ENCODE data around the gene HBD.

Gene HBD

GRCh38 chr11:5204787-5205186 lies 29.5 kb downstream of the HBD start:
- no peak overlapping the region for H3K4me3 ChIP-seq (ENCODE audit: low read length)
- no peaks in the 10 kb centered on the region for H3K27me3 ChIP-seq (ENCODE audit: control insufficient read depth, insufficient read depth, low read length)
- no peaks in the 10 kb centered on the region for H3K9me3 ChIP-seq (ENCODE audit: control insufficient read depth, low read depth, low read length)
- peaks cover 4% of the 10 kb centered on the region for H3K4me1 ChIP-seq (ENCODE audit: control insufficient read depth, low read depth, low read length)
- H3K9ac ChIP-seq (ENCODE audit: low read length), result no peak overlapping the region
- H3K36me3 ChIP-seq (ENCODE audit: control insufficient read depth, low read depth, low read length), result no peaks in the 10 kb centered on the region
- H3K27ac ChIP-seq (ENCODE audit: low read length), result no peak overlapping the region

DNA sequence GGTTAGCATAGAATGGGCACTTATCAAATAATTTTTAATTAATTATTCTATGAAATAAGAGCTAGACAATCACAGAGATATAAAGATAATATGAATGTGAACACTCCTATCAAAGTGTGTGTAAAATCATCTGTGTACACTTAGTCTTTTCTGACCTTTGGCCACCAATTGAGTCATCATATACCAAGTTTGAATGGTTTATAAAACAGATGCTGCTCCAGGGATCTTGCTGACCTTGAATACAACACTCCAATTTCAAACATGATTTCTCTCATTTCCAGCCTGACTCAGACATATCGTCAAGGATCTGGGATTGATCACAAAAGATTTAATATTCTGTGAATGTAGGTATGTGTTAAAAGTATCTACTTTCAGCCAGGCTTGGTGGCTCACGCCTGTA lies 30.9 kb downstream of the HBD start:
- Histone ChIP-seq H3K27me3 (ENCODE audit: control insufficient read depth, insufficient read depth, low read length) (no peaks in the 10 kb centered on the region), H3K9ac (ENCODE audit: low read length) (no peak overlapping the region), H3K4me1 (ENCODE audit: control insufficient read depth, low read depth, low read length) (no peaks in the 10 kb centered on the region), H3K9me3 (ENCODE audit: control insufficient read depth, low read depth, low read length) (no peaks in the 10 kb centered on the region), H3K4me3 (ENCODE audit: low read length) (no peak overlapping the region), H3K36me3 (ENCODE audit: control insufficient read depth, low read depth, low read length) (no peaks in the 10 kb centered on the region), H3K27ac (ENCODE audit: low read length) (no peak overlapping the region)

DNA sequence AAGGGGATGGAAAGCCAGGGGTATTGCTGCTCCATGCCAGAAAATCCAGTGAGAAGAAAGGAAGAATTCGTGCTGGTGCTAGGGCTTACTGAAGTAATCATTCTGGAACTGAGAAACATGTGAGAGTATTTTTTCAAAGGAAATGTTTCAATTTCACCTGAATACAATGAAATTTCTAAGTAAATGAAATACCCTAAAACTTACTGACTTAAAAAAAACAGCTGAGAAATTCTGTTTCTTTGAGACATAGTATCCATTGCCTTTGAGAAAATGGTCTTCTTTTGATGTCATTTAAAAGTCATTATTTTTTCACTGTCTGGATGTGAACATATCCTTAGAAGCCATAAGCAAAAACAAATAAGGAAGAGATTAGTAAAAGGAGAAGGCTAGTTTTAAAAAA lies 33.7 kb downstream of the HBD start, which contains the start of gene OR51V1:
TSS of gene OR51V1 (minus strand) at position 101 of the 400 bp plus-strand sequence. CDS start at position 101, 0 bp downstream.
- Histone ChIP-seq H3K27ac (ENCODE audit: low read length) (no peak within 1 kb of the TSS), H3K36me3 (ENCODE audit: control insufficient read depth, low read depth, low read length) (no peaks in the 10 kb centered on the region), H3K27me3 (ENCODE audit: control insufficient read depth, insufficient read depth, low read length) (no peaks in the 10 kb centered on the region), H3K4me3 (ENCODE audit: low read length) (no peak within 1 kb of the TSS), H3K9me3 (ENCODE audit: control insufficient read depth, low read depth, low read length) (no peaks in the 10 kb centered on the region), H3K4me1 (ENCODE audit: control insufficient read depth, low read depth, low read length) (peaks cover 7% of the 10 kb centered on the region), H3K9ac (ENCODE audit: low read length) (no peak within 1 kb of the TSS)

- Histone ChIP-seq H3K27ac (ENCODE audit: low read length) (no peak overlapping the region), H3K9ac (ENCODE audit: low read length) (no peak overlapping the region), H3K36me3 (ENCODE audit: control insufficient read depth, low read depth, low read length) (no peaks in the 10 kb centered on the region)
Observed at GRCh38 chr11:5198285-5198684, 36.0 kb downstream of the HBD start.

DNA sequence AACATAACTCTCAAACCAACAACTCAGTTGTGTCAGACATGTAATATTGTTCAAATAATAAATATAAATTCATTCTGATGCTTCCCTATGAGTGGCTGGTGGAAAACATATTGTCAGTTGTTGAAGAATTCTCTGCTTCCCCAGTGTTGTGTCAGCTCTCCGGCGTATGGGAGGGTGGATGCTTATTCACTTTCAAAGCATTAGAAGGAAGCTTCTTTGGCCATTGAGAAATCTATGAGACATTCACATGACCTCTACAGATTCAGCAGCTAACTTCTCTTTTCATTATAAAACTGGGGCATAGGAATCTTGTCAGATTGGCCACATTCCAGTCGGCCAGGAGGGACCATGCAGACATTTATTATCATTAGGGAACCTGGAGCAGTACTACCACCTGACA lies 36.7 kb downstream of the HBD start:
- Histone ChIP-seq H3K9ac (ENCODE audit: low read length) (no peak overlapping the region), H3K27me3 (ENCODE audit: control insufficient read depth, insufficient read depth, low read length) (no peaks in the 10 kb centered on the region), H3K27ac (ENCODE audit: low read length) (no peak overlapping the region), H3K36me3 (ENCODE audit: control insufficient read depth, low read depth, low read length) (no peaks in the 10 kb centered on the region), H3K9me3 (ENCODE audit: control insufficient read depth, low read depth, low read length) (no peaks in the 10 kb centered on the region), H3K4me3 (ENCODE audit: low read length) (no peak overlapping the region), H3K4me1 (ENCODE audit: control insufficient read depth, low read depth, low read length) (peaks cover 7% of the 10 kb centered on the region)

More at GRCh38 chr11:5198285-5198684, 36.0 kb downstream of the HBD start:
- Histone ChIP-seq H3K4me3 (ENCODE audit: low read length) (no peak overlapping the region), H3K4me1 (ENCODE audit: control insufficient read depth, low read depth, low read length) (peaks cover 7% of the 10 kb centered on the region), H3K27me3 (ENCODE audit: control insufficient read depth, insufficient read depth, low read length) (no peaks in the 10 kb centered on the region), H3K9me3 (ENCODE audit: control insufficient read depth, low read depth, low read length) (no peaks in the 10 kb centered on the region)

DNA sequence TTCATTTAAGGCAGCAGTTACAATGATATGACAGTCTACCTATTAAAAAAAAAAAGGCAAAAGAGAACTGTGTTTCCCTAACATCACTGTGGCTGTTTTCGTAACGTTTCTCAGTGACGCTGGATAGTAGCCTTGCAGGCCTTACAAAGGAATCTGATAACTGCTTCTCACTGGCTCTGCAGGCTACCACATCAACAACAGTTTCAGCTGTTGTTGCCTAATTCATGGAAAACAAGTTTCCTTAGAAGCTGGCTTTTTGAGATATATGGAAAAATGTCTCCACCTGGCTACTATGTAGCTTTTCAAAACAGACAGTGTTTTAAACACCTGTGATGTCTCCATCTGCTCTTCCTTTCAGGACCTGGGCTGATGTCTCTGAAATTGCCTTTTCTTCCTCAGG lies 37.6 kb downstream of the HBD start:
- H3K36me3 ChIP-seq (ENCODE audit: control insufficient read depth, low read depth, low read length), result no peaks in the 10 kb centered on the region
- H3K4me1 ChIP-seq (ENCODE audit: control insufficient read depth, low read depth, low read length), result peaks cover 7% of the 10 kb centered on the region
- H3K4me3 ChIP-seq (ENCODE audit: low read length), result no peak overlapping the region
- no peak overlapping the region for H3K9ac ChIP-seq (ENCODE audit: low read length)
- H3K27me3 ChIP-seq (ENCODE audit: control insufficient read depth, insufficient read depth, low read length), result no peaks in the 10 kb centered on the region
- H3K9me3 ChIP-seq (ENCODE audit: control insufficient read depth, low read depth, low read length), result no peaks in the 10 kb centered on the region
- no peak overlapping the region for H3K27ac ChIP-seq (ENCODE audit: low read length)

GRCh38 chr11:5196067-5196466 lies 38.2 kb downstream of the HBD start:
- Histone ChIP-seq H3K36me3 (ENCODE audit: control insufficient read depth, low read depth, low read length) (no peaks in the 10 kb centered on the region), H3K9me3 (ENCODE audit: control insufficient read depth, low read depth, low read length) (no peaks in the 10 kb centered on the region)

GRCh38 chr11:5192738-5193137 lies 41.5 kb downstream of the HBD start:
- peaks cover 7% of the 10 kb centered on the region for H3K4me1 ChIP-seq (ENCODE audit: control insufficient read depth, low read depth, low read length)
- H3K9ac ChIP-seq (ENCODE audit: low read length), result no peak overlapping the region
- no peaks in the 10 kb centered on the region for H3K9me3 ChIP-seq (ENCODE audit: control insufficient read depth, low read depth, low read length)
- H3K4me3 ChIP-seq (ENCODE audit: low read length), result no peak overlapping the region
- H3K27ac ChIP-seq (ENCODE audit: low read length), result no peak overlapping the region
- no peaks in the 10 kb centered on the region for H3K36me3 ChIP-seq (ENCODE audit: control insufficient read depth, low read depth, low read length)
- no peaks in the 10 kb centered on the region for H3K27me3 ChIP-seq (ENCODE audit: control insufficient read depth, insufficient read depth, low read length)

More at GRCh38 chr11:5196067-5196466, 38.2 kb downstream of the HBD start:
- H3K9ac ChIP-seq (ENCODE audit: low read length), result no peak overlapping the region
- no peak overlapping the region for H3K4me3 ChIP-seq (ENCODE audit: low read length)
- no peaks in the 10 kb centered on the region for H3K27me3 ChIP-seq (ENCODE audit: control insufficient read depth, insufficient read depth, low read length)
- no peak overlapping the region for H3K27ac ChIP-seq (ENCODE audit: low read length)
- H3K4me1 ChIP-seq (ENCODE audit: control insufficient read depth, low read depth, low read length), result peaks cover 7% of the 10 kb centered on the region

- Histone ChIP-seq H3K4me3 (ENCODE audit: low read length) (no peak overlapping the region), H3K9me3 (ENCODE audit: control insufficient read depth, low read depth, low read length) (no peaks in the 10 kb centered on the region)
Observed at GRCh38 chr11:5188201-5188600, 46.1 kb downstream of the HBD start.

More at GRCh38 chr11:5188201-5188600, 46.1 kb downstream of the HBD start:
- H3K4me1 ChIP-seq (ENCODE audit: control insufficient read depth, low read depth, low read length), result no peaks in the 10 kb centered on the region
- H3K27ac ChIP-seq (ENCODE audit: low read length), result no peak overlapping the region
- H3K27me3 ChIP-seq (ENCODE audit: control insufficient read depth, insufficient read depth, low read length), result no peaks in the 10 kb centered on the region
- H3K36me3 ChIP-seq (ENCODE audit: control insufficient read depth, low read depth, low read length), result no peaks in the 10 kb centered on the region
- H3K9ac ChIP-seq (ENCODE audit: low read length), result no peak overlapping the region

Data from iPS-18a (cell line).